A673 (cell line): ENCODE data around the gene TRRAP.

Experiments
- CTCF ChIP-seq: fragments of 300-800, 200-600 bp; sonication (generic); conservative IDR thresholded peaks from 2 replicates; pipeline ENCODE4 v1.5.1; 2017; ENCODE audit warnings: low read depth, mild to moderate bottlenecking, antibody characterized with exemption, low read length, moderate library complexity, mixed read lengths
- EZH2 ChIP-seq: fragments of 200-600 bp; sonication (generic); IDR thresholded peaks from 2 replicates; pipeline ENCODE4 v1.6.1; 2017; ENCODE audit warnings: borderline replicate concordance, low read depth, mild to moderate bottlenecking, mixed read lengths, antibody characterized with exemption, low read length; ENCODE audit not compliant: poor library complexity, severe bottlenecking

- TF ChIP-seq CTCF (no peak), EZH2 (no peak)
Measured at GRCh38 chr7:98911916-98912315, 33.6 kb downstream of the TRRAP start.
